ENCODE results near the gene SAMD1.

SAMD1 gene

GRCh38 chr19:14091813-14092462 is 1.4 kb upstream of the SAMD1 start:
- no peak for DNase-seq (ENCODE audit: low read depth in 1 of 2, low spot score in 1 of 2)
- TF ChIP-seq JUND (IDR thresholded peaks at IDR 0.05; ENCODE audit: low read depth), result no peak
- in situ Hi-C loops (cut with HindIII; ENCODE audit: low pct_unique_long_range_greater_than_20kb, low sequenced_read_pairs), result no loop called here

- in situ Hi-C loops (cut with HindIII; ENCODE audit: low pct_unique_long_range_greater_than_20kb, low sequenced_read_pairs), result no loop called here
- TF ChIP-seq JUND (IDR thresholded peaks at IDR 0.05; ENCODE audit: low read depth), result no peak
- DNase-seq (ENCODE audit: low read depth in 1 of 2, low spot score in 1 of 2), result peak; percentile 51 to 78
Measured at GRCh38 chr19:14091081-14091812, 696 bp upstream of the SAMD1 start.

GRCh38 chr19:14089662-14090508 is 666 bp downstream of the SAMD1 start:
- TF ChIP-seq JUND (IDR thresholded peaks at IDR 0.05; ENCODE audit: low read depth), result no peak
- DNase-seq (ENCODE audit: low read depth in 1 of 2, low spot score in 1 of 2), result peak in 1 of 2 experiments; percentile 53
- in situ Hi-C loops (cut with HindIII; ENCODE audit: low pct_unique_long_range_greater_than_20kb, low sequenced_read_pairs), result no loop called here

- TF ChIP-seq JUND (IDR thresholded peaks at IDR 0.05; ENCODE audit: low read depth), result no peak
- no peak for DNase-seq (ENCODE audit: low read depth in 1 of 2, low spot score in 1 of 2)
- in situ Hi-C loops (cut with HindIII; ENCODE audit: low pct_unique_long_range_greater_than_20kb, low sequenced_read_pairs), result no loop called here
Measured at GRCh38 chr19:14089412-14089661, 1.2 kb downstream of the SAMD1 start.

- DNase-seq (ENCODE audit: low read depth in 1 of 2, low spot score in 1 of 2), result no peak
- in situ Hi-C loops (cut with HindIII; ENCODE audit: low pct_unique_long_range_greater_than_20kb, low sequenced_read_pairs), result no loop called here
- TF ChIP-seq JUND (IDR thresholded peaks at IDR 0.05; ENCODE audit: low read depth), result no peak
Measured at GRCh38 chr19:14088634-14089411, 1.7 kb downstream of the SAMD1 start.

GRCh38 chr19:14086098-14086497 is 4.5 kb downstream of the SAMD1 start:
- no peak for DNase-seq (ENCODE audit: low read depth in 1 of 2, low spot score in 1 of 2)
- no peak for TF ChIP-seq JUND (IDR thresholded peaks at IDR 0.05; ENCODE audit: low read depth)
- in situ Hi-C loops (cut with HindIII; ENCODE audit: low pct_unique_long_range_greater_than_20kb, low sequenced_read_pairs), result no loop called here

- in situ Hi-C loops (cut with HindIII; ENCODE audit: low pct_unique_long_range_greater_than_20kb, low sequenced_read_pairs), result no loop called here
- DNase-seq (ENCODE audit: low read depth in 1 of 2, low spot score in 1 of 2), result no peak
- no peak for TF ChIP-seq JUND (IDR thresholded peaks at IDR 0.05; ENCODE audit: low read depth)
Measured at GRCh38 chr19:14085309-14085995, 5.1 kb downstream of the SAMD1 start, which contains the start of gene C19orf67. TSS of gene C19orf67 (minus strand) at chr19:14085783. CDS start at chr19:14085627, 156 bp downstream.

GRCh38 chr19:14082675-14082960 is 7.9 kb downstream of the SAMD1 start:
- in situ Hi-C loops (cut with HindIII; ENCODE audit: low pct_unique_long_range_greater_than_20kb, low sequenced_read_pairs), result no loop called here

GRCh38 chr19:14081797-14082674 is 8.5 kb downstream of the SAMD1 start:
- in situ Hi-C loops (cut with HindIII; ENCODE audit: low pct_unique_long_range_greater_than_20kb, low sequenced_read_pairs), result no loop called here
- TF ChIP-seq JUND (IDR thresholded peaks at IDR 0.05; ENCODE audit: low read depth), result no peak
- DNase-seq (ENCODE audit: low read depth in 1 of 2, low spot score in 1 of 2), result no peak

More at GRCh38 chr19:14082675-14082960, 7.9 kb downstream of the SAMD1 start:
- no peak for DNase-seq (ENCODE audit: low read depth in 1 of 2, low spot score in 1 of 2)
- no peak for TF ChIP-seq JUND (IDR thresholded peaks at IDR 0.05; ENCODE audit: low read depth)

- TF ChIP-seq JUND (IDR thresholded peaks at IDR 0.05; ENCODE audit: low read depth), result no peak
- DNase-seq (ENCODE audit: low read depth in 1 of 2, low spot score in 1 of 2), result peak; percentile 93 to 98
- in situ Hi-C loops (cut with HindIII; ENCODE audit: low pct_unique_long_range_greater_than_20kb, low sequenced_read_pairs), result no loop called here
Measured at GRCh38 chr19:14080887-14081796, 9.4 kb downstream of the SAMD1 start.

All from T47D (cell line).